NK-92 (cell line): ENCODE results near the gene PLA2G4E.

ENCODE experiments used
- DNase-seq: peaks from one replicate; lab custom pipeline; 2025; ENCODE audit not compliant: unreplicated experiment; lab: John Stamatoyannopoulos, UW

The PLA2G4E gene

DNA sequence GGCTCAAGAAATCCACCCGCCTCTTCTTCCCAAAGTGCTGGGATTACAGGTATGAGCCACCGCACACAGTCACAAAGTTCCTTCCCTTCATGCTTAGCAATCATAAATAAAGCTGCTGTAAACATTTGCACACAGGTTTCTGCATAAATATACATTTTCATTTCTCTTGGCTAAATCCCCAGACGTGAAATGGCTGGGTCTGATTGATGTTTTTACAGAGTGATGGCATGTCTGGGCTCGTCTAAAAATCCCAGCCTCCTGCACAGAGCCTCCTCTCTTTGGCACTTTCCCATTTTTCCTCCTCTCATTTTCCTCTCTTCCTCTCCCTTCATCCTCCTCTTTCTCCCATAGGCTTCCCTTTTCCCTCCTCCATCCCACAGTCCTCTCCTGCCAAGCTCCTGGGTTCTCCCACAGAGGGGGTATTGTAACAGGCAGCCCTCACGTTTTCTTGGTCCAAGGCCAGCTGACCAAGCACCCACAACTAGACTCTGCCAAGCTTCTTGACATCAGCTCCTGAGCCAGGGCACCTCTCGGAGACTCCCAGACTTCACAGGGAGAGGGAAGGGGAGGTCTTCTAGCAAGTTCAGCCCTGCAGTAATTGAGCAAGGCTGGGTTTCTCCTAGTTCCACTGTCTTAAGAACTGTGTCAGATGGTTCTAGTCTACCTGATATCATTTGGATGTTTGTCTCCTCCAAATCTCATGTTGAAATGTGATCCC, 10.5 kb upstream of the PLA2G4E start:
- DNase-seq, result no peak

DNA sequence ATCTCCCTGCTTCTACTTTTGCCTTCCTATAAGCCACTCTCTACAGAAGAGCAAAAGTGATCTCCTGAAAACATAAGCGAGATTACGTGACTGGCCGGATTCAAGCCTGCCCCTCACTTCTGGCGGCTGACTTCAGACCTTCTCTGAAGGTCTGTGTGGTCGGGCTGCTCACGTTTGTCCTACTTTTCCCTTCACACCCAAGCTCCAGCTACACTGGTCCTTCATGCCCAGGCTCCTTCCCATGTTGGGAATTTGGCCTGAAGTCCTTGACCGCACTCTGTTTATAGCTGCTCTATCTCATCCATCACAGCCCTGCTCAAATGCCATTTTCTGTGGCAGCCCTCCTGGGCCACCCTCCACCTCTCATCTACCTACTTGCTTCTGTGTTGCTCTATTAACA, 6.7 kb upstream of the PLA2G4E start:
- no peak for DNase-seq

- DNase-seq, result no peak
These were observed 3.5 kb upstream of the PLA2G4E start for GRCh38 chr15:42024303-42024702.

GRCh38 chr15:42021593-42021992, 751 bp upstream of the PLA2G4E start:
- DNase-seq, result no peak

GRCh38 chr15:42018306-42019224, 2.3 kb downstream of the PLA2G4E start:
- no peak for DNase-seq

DNA sequence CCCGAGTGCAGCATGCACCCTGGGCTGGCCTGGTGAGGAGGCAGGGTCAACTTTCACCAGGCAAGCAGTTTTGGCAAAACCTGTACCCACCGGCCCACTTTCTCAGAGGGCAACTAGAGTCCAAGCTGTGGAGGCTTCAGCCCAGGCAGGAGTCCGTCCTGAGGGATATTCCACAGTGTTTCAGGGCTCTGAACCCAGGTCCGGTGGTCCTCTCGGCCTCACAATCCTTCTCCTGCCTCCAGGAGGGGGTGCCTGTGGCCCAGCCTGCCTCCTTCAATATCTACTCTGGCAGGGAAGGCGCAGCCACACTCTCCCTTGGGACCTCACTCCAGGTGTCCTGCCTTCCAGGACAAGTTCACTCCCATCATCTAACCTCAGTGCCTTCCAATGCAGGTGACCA, 3.9 kb downstream of the PLA2G4E start:
- no peak for DNase-seq

DNA sequence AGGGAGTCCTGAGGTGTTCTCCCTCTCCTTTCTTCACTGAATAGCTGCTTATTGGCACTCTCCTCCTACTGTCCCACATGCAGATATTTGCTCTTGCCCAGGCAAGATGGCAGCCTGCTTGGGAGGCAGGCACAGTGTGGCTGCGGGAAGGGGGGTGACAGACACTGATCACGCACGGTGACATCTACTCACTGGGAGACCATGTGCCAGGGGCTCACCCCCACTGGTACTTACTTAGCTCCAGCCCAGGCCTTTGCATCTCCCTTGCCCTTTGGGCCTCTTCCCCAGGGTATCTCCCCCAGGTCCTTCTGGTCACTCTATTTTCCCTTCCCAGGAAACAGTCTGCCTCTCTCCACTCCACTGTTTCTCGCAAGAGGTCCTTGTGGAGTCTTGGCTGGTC, 6.4 kb downstream of the PLA2G4E start:
- no peak for DNase-seq

DNA sequence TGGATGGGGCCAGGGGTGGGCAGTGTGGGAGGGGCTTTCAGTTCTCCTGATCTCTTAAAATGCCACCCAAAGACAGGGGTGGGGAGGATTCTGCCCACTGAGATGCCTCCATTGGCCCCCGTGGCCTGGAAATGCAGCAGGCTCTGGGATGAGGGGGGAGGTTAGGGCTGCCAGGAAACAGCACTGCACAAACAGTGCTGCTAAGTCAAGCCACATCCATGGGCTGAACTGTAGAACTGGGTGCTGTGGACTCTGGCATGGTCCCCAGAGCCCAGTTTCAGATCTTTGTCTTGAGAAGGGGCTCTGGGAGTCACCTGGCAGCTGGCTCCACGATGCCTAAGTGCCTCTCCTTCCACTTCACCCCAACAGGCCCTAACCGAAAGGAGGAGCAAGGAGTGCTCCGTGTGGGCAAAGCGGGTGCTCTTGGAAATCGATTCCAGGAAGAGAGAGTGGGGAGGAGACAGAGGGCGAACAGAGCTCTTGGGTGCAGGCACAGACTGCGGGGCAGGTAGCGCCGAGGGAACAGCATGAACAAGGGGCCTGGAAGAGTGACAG, 7.8 kb downstream of the PLA2G4E start:
- DNase-seq, result no peak

GRCh38 chr15:42012241-42012640, 8.6 kb downstream of the PLA2G4E start:
- no peak for DNase-seq

DNA sequence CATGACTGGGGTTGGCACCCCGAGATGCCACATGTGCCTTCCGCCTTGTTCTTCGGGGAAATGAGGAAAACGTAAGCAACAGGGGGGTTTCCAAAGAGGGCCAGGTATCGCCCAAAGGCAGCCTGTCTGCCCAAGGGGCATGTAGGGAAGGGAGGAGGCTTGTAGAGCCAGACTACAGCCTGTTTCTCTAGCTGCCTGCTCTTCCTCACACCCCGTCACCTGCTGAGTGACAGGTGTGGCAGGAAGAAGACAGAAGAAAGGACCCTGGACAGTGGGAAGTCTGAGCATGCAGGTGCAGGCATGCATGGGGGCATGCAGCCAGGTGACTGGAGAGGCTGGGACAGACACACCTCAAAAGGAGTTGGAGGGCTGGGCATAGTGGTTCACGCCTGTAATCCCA, 9.8 kb downstream of the PLA2G4E start:
- no peak for DNase-seq

DNA sequence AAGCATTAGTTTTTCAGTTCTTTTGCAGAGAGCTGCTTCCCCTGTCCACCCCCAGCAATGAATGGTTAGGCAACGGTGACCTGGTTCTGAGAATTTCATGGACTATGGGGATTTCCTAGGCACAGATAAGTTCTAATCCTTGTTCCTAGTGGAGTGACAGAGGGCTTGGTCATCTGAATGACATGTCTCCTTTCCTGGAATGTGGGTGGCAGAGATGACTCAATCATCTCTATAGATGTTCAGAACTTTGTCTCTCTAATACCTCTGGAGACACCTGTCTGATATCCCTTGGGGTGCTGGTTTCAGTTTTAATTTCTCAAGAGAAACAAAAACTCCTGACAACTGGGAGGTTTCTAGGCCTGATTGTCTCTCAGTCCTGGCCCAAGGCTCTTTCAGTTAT, 10.4 kb downstream of the PLA2G4E start:
- no peak for DNase-seq

GRCh38 chr15:42009474-42009873, 11.4 kb downstream of the PLA2G4E start:
- no peak for DNase-seq

DNA sequence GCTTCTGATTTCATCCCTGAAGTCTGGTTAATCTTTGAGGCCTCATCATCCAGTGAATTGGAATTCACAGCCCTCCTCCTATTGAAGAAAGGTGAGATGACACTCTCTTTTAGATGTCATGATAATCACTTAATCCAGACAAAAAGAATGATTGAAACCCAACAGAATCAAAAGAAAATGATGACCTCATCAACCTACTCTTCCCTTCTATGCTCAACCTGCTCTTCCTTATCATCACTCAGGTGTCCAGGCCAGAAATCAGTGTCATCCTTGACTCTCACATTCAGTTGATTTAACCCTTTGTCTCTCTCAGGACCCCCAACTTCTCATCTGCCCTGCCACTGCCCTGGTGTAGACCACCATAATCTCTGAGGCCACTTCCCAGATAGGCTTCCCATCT, 11.8 kb downstream of the PLA2G4E start:
- no peak for DNase-seq

DNA sequence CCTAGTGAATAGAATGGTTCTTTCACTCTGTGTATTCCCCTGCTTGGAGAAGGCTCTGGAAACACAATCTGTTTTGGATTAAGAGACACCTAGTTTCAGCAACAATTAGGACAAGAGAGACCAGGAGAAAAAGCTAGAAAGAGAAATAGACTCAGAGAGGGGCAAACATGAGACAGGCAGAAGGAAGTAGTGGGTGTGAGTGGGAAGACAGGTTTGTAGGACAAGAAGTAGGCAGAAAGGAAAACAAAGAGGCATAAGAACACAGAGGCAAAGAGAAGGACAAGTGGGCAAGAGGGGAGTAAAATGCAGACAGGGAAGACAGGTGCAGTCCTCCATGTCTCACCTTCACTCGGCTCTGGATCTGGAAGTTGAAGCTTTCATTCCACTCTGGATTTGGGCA, 13.5 kb downstream of the PLA2G4E start:
- DNase-seq, result no peak

DNA sequence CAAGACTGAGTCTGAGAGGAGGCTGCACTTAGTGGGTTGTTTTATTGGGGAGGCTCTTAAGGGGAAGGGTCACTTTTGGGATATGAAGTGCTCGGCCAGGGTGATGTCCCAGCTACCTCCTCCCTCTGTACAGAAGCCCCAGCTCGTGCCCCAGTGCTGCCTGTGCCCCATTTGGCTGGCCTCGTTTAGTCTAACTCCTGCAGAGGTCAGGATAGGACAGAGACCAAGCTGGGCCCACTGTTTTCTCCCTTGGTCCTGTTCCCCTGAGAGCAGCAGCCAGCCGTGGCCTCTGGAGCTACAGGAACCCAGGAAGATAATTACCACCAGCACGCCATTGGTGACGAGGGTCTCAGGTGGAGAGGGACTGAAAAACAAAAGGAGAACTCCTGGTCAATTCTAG, 18.5 kb downstream of the PLA2G4E start:
- no peak for DNase-seq

GRCh38 chr15:42001236-42001635, 19.6 kb downstream of the PLA2G4E start:
- DNase-seq, result no peak

DNA sequence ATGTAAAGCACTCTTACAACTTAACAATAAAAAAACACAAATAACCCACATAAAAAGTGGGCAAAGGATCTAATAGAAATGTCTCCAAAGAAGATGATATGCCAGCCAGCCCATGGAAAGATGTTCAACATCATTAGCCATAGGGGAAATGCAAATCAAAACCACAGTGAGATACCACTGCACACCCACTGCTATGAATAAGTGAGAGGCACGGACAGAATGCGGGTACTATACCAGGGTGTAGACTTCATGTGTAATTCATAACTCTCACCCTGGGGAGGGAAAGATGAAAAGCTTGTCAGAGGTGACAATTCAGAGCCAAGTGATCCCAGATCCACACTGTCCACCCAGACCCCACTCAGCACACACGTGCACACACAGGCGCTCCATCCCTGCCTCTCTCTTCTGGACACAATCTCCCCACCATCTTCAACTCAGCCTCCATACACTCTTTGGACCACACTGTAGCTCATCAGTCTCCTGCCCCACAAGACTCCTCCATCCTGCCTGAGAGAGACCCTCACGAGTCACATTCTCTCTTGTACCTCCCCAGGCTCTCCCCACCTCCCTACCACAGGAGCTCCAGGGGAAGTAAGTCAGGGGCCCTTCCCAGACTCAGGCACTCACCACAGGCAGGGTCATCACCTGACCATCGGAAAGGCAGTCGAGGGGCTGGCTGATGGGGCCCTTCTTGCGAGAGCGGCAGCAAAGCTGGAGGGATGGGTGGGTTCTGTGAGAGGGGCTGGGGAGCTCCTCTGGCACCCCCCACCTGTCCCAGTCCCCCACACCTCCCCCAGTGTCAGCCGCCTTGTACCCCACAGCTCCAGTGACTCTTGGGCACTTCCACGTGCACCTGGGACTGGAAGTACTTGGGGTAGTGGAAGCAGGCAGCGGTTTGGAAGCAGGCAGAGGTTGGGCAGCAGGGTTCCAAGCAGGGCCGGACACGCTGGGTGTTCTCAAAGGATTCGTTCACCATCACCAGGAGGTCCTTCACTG, 21.3 kb downstream of the PLA2G4E start:
- no peak for DNase-seq

DNA sequence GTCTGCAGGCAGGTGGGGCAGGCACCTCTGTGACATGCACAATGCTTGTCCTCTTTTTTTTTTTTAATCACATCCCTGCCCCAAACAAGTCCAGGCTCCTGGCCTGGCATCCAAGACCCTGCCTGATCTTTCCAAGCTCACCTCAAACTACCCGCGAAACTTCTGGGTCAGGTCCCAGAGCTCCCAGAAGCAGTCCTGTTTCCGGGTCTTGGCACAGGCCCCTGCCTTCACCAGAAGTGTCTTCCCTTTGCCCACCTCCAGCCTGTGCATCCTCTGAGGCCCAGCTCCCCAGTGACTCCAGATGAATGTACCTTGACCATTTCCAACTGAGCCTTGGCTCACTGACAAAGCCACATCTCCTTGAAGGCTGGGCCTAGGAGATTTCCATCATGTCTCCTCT, 23.0 kb downstream of the PLA2G4E start:
- no peak for DNase-seq

- DNase-seq, result no peak
These were observed 23.8 kb downstream of the PLA2G4E start for GRCh38 chr15:41996921-41997592.

DNA sequence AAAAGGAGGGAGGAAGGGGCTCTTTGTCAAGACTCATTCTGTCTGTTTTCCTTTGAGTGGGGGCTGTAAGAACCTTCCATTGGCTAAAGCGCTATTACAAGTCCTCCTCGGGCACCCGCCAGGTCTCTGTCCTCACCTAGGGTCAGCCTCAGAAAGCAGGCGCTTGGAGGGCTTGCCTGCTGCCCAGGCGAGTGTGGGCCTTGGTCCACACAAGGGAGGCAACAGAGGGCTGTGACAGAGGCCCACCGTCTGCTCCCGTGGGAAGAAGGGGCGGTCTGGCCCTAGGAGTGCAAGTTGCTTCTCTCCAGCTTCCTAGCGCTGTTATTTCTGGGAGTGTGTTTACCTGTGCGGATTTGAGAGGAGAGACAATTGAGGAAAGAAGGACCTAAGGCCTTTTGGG, 24.5 kb downstream of the PLA2G4E start:
- no peak for DNase-seq
